NK-92 treated with Interleukin-12 subunit alpha and Interleukin-12 subunit beta, amount 100 ng/mL, for 24 hours (cell line): ENCODE measurements around the gene TAPBPL.
"Not testable (repeated sequence)": the region's sequence is repeated elsewhere in the genome, so short reads cannot be mapped to it uniquely, and the experiment has no call there.

Source experiments
- DNase-seq: peaks from one replicate; lab custom pipeline; 2025; lab: John Stamatoyannopoulos, UW

The TAPBPL gene, protein sequence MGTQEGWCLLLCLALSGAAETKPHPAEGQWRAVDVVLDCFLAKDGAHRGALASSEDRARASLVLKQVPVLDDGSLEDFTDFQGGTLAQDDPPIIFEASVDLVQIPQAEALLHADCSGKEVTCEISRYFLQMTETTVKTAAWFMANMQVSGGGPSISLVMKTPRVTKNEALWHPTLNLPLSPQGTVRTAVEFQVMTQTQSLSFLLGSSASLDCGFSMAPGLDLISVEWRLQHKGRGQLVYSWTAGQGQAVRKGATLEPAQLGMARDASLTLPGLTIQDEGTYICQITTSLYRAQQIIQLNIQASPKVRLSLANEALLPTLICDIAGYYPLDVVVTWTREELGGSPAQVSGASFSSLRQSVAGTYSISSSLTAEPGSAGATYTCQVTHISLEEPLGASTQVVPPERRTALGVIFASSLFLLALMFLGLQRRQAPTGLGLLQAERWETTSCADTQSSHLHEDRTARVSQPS

DNA sequence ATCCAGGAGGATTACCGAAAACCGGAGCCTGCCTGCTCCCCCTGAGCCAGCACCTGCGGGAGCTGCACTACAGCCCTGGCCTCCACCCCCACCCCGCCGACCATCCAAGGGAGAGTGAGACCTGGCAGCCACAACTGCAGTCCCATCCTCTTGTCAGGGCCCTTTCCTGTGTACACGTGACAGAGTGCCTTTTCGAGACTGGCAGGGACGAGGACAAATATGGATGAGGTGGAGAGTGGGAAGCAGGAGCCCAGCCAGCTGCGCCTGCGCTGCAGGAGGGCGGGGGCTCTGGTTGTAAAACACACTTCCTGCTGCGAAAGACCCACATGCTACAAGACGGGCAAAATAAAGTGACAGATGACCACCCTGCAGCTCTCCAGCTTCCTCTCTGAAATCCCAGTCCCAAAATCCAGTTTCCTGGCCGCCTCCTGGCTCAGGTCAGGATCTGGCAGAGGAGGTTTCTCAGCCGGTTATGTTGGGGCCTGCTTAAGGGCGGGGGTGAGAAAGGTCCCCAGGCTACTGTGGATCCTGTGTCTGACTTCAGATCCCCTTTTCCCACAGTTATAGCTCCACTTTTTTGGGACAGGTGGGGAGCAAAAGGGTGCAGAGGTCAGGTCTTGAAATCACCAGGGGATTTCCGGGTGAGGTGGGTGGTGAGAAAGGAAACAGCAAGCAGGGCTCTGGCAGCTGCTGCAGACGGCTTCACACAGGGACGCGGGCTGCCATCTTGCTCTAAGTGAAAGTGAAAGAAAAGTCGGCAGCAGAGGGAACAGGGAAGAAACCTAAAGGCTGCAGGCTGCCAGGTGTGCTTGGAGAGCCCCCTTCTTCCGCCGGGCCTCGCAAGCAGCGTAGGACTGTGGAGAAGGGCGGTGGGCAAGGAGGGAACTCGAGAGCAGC lies at the start of gene TAPBPL:
TAPBPL (plus strand) TSS at position 695 of the 897 bp plus-strand sequence. CDS start 207 bp downstream, outside the sequence.
- peak; percentile 41 for DNase-seq

DNA sequence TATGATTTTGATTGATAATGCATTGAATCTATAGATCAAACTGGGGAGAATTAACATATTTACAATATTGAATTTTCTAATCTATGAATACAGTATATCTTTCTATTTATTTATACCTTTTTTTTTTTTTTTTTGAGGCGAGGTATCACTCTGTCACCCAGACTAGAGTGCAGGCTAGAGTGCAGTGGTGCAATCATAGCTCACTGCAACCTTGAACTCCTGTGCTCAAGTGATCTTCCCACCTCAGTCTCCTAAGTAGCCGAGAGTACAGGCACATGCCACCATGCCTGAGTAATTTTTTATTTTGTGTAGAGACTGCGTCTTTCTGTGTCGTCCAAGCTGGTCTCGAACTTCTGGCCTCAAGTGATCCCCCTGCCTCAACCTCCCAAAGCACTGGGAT lies 47.5 kb upstream of the TAPBPL start:
- no peak for DNase-seq

DNA sequence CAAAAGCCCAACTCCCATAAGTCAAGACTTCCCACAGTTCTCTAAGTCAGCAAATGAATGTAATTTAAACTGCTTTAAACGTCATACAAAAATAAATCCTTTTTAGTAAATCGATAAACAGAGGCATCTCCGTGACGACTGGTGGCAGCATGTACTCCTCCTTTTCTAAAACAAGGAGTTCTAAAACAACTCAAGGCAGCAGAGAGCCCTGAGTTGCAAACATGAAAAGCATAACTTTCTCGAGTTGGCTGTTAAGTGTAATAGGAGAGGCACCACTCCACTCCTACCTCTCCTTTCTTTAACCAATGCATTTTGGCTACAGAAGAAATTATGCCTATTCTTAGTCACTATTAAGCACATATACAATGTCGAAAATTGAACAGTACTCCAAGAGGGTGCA lies 45.9 kb upstream of the TAPBPL start:
- no peak for DNase-seq

DNA sequence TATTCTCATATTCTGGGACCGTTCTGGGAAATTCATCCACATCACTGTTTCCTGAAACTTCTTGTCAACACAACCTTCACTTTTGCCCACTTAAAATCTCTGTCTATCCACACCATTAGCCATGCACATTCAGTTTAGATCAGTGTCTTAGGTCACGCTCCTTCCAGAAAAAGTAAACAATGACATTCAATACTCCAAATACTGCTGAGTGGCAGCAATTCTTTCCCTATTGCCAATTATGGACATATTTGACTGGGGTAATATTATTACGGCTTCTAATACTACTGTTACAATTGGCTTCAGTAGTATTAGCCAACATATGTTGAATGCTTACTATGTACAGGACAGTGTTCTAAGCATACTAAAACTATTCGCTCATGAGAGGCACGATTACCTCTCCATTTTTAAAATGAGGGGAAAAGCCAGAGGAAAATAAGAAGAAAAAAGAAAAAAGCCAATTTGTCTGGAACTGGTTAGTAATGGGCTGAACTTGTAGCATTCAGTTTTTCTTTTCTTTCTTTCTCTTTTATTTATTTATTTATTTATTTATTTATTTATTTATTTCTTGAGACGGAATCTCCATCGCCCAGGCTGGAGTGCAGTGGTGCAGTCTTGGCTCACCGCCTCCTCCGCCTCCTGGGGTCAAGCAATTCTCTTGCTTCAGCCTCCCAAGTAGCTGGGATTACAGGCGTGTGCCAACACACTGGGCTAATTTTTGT lies 44.4 kb upstream of the TAPBPL start:
- no peak for DNase-seq

DNA sequence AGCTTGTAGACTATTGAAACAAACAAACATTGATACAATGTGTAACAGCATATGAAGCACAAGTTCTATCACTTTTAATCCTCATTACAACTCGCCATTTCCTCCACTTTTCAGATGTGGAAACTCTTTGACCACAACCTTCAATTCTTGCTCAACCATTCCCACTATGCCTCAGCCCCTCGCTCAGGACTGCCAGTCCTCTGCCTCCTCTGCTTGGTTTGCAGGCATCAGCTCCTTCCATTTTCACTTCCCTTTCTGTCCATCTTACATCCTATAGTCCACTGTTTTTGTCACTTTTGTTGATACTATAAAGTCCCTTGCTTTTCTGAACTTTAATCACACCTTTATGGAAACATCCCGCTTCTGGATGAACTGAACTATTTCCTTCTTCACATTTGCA lies 35.2 kb upstream of the TAPBPL start:
- DNase-seq: no peak

DNA sequence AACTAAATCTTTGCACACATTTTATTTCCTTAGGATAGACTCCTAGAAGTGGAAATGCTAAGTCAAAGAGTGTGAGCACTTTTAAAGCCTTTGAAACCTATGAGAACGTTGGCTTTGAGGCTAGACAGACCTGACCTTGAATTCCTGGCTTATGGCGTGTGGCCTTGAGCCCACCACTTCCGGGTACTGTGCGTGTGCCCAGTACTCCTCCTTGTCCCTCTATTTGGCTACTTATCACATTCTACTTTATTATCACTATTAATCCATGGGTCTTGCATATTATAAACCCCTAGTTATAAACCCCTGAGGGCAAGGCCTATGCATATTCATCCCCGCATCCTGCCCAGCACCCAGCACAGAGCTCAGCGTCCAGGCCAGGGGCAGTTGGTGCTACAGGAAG lies 33.0 kb upstream of the TAPBPL start:
- no peak for DNase-seq

DNA sequence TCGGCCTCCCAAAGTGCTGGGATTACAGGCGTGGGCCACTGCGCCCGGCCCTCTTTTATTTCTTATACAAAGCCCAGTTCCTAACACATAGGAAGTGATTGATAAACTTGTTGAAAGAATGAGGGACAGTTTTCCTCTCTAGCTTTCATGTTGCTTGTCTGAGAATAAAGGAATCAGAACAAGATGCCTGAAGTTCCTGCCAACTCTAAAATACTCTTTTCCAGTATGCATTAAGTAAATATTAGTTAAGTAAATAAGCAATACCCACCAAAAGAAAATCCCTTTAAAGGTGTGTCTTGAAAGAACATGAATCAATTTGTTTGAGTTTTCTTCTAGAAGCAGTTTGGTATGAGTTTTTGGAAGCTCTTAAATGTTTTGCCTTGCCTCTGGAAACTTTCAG lies 31.5 kb upstream of the TAPBPL start:
- no peak for DNase-seq

DNA sequence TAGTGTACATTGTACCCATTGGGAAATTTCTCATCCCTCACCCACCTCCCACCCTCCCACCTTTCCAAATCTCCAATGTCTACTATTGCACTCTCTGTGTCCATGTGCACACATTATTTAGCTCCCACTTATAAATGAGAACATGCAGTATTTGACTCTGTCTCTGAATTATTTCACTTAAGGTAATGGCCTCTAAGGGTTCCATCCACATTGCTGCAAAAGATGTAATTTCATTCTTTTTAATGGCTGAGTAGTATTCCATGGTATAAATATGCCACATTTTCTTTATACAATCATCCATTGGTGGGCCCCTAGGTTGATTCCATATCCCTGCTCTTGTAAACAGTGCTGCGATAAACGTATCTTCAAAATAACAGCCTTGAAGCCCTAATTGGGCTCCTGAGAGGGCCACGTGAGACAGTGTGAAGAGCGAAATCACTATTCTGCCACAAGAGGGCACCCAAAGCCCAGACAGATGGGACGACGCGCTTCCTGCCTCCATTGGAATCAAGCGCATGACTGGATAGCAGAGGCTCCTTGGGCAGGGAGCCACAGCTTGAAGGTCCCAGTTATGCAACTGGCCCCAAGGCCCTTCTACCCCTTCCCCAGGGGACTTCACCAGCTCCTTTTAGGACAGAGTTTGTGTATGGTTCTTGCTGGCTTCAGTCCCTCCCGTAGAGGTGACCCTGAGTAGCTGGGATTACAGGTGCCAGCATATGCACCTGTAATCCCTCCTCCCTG lies 28.4 kb upstream of the TAPBPL start:
- peak; percentile 9 for DNase-seq

DNA sequence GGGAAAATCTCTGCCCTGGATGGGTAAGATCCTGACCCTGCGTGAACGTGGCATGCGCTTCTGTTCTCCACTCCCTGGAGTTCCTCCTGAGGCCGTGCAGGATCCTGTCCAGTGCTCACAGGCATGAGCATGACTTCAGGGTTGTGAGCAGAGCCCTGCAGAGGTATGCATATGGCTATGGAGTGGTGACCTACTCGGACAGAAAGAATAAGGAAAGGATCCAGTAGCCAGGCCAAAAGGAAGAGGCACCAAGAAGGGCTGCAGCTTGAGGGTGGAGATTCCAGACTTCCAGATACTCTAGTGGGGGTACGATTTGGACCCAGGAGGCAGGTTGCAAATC lies 27.9 kb upstream of the TAPBPL start:
- DNase-seq: no peak

DNA sequence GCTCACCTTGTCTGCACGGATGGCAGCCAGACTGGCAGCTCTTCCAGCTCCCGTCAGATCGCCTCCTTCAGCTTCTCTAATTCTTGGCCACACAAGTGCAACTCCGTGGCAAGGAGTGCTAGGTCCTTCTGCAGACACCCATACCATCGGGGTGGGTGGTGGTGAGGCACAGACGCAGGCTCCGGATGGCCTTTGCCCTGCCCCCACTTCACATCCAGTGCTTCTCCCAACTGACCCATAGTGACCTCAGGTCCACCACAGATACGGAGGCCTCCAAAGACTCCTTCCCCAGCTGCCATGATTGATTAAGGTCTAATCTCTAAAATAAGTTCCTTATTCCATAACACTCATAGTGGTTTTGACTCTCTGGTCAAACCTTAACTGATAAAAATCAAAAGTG lies 27.0 kb upstream of the TAPBPL start:
- DNase-seq: no peak

DNA sequence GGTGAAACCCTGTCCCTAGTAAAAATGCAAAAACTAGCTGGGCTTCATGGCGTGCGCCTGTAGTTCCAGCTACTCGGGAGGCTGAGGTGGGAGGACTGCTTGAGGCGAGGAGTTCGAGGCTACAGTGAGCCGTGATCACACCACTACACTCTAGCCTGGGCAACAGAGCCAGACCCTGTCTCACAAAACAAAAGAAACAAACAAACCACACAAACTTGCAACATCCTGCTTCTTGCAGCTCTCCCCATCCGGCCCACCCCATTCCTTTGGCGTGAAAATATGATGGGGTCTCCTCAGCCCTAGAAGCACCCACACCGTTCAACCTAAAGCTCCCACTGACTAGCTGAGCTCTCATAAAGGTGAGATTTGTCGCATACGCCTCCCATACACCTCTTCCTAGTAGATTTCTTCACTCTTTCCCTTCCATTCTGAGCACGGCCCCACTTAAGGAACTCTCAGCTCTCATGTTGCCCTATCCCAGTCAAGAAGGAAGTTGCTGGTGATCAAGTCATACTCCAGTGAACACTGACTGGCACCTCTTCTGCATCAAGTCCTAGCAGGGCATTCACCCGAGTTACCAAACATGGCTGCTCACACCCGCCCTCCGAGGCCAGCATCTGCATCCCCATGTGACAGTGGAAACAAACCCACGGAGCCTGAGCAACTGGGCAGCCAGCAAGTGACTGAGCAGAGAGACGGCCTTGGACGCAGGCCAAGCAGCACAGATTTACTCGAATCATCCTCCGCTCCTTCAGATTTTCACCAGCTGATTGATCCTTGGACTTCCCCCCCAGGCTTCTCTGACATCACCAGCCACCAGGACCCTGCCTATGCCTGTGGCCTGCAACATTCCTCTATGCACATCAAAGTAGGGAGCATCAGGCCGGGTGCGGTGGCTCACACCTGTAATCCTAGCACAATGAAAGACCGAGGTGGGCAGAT lies 26.0 kb upstream of the TAPBPL start:
- no peak for DNase-seq

DNA sequence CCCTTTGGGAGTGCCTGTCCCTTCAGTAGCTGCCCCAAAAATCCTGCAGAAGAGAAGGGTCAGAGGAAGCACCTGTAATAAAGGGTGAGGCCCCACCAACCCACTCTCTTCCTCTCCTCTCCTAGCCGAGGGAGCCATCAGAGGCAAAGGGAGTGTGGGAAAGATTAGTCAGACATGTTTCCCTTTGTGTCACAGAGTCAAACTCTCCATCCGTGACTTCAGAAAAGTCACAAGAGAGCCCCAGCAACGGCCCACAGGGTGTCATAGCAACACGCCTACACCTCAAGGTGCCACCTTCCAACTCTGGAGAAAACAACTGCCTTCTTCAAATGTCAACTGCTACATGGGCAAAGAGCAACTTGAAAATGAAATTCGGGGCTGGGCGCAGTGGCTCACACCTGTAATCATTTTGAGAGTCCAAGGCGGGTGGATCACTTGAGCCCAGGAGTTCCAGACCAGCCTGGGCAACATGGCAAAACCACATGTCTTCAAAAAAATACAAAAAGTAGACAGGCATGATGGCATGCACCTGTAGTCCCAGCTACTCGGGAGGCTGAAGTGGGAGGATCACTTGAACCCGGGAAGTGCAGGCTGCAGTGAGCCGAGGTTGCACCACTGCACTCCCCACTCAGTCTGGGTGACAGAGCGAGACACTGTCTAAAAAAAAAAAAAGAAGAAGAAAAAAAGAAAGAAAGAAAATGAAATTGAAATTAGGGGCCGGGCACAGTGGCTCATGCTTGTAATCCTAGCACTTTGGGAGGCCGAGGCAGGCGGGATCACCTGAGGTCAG lies 24.8 kb upstream of the TAPBPL start:
- no peak for DNase-seq

DNA sequence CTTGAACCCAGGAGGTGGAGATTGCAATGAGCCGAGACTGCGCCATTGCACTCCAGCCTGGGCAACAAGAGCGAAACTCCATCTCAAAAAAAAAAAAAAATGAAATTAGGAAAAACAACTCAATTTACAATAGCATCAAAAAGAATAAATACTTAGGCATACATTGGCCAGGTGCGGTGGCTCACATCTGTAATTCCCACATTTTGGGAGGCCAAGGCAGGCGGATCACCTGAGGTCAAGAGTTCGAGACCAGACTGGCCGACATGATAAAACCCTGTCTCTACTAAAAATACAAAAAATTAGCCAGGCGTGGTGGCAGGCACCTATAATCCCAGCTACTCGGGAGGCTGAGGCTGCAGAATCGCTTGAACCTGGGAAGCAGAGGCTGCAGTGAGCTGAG lies 24.0 kb upstream of the TAPBPL start:
- DNase-seq: not testable (repeated sequence)

DNA sequence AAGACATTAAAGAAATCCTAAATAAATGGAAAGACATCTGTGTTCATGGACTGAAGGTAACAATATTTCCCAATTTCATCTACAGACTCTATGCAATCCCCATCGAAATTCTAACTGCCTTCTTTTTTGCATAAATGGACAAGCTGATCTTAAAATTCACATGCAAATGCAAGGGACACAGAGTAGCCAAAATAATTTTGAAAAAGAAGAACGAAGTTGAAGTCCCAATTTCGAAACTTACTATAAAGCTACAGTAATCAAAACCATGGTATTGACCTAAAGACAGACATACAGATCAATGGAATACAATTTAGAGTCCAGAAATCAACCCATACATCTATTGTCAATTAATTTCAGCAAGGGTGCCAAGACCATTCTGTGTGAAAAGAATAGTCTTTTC lies 23.5 kb upstream of the TAPBPL start:
- DNase-seq: no peak

DNA sequence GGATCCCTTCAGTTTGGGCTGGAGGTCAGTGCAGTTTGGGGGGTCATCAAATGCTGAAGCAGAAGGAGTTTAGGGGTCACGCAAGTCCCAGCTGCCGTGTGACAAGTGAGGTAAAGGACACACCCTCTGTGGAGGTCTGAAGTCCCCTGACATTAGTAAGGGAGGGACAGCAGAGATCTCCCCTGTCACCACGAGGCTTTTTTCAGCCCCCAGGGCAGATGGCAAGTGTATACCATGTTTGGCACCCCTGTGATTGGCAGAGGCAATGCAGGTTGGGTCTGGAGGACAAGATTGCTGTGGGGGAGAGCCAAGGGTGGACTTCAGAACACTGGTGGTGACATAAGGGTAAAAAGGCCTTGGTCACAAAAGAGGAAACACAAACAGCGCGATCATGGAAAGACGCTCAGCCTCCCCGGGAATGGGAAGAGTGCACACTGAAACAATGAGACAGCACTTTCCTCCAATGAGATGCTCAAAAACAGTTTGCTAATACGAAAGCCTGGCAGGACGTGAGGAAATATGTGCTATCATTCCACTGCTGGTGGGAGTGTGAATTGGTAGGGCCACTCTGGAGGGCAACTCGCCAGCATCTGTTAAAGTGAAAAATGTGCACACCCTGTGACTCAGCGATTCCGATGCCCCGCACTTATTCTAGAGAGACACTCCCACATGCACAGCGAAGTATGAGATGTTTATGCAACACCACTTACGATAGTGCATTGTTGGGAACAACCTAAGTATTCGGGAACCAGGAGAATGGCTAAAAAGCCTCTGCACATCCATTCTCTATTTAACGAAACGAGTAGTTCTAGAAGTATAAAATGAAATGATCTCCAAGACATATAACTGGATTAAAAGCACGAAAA lies 21.5 kb upstream of the TAPBPL start:
- no peak for DNase-seq

DNA sequence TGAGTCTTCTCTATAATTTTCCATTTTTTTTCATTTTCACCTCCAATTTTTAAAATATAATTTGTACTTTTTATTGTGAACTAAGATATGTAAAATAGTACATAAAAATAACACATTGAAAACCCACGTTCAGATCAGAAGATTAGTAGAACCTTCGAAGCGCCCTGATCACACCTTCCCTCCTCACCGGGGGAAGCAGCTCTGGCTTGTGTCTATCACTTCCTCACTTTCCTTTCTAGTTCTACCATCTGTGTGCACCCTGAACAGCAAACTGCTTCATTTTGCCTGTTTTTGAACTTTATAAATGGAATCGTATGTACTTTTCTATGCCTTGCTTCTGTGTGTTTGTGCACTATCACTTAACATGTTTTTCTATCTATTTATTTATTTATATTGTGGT lies 18.9 kb upstream of the TAPBPL start:
- DNase-seq: no peak

DNA sequence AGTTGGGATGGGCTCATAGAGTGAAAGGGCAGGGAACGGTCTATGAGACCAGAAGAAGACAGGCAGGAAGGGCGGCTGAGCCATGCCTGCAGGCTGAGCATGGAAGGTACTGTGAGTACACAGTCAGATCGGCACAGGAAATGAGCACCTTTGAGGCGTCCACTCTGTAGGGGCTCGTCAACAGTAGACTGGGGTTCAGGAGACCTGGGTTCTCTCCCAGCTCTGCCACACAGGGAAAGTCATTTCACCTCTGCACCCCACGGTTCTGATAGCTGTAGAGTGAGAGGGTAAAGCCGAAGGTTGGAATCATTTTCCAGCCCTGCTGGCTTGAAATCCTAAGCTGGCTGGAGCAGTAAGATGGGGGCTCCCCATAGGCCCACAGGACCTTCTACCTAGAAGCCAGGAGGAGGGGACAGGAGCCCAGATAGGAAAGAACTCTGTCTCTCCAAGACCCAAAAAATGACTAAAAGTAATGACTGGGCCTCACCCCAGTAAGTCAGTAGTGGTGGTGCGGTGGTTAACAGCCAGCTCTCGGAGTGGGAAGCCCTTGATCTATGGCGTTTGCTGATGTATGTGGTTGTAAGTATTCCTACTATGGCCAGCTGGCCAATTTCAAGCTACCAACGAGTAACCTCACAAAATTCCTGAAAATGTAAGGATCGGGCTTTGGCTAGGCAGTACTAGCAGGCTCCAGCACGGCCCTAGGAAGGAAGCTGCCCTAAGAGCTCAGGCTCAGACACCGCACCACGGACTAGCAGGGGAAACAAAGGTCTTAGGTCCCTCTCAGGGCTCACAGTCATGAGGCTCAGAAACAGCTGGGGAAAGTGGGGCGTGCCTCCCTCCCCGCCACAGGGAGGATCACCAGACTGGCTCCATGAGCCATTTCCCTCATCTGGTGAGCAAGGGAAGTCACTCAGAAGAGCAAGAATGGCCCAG lies 17.4 kb upstream of the TAPBPL start:
- no peak for DNase-seq
